Parathyroid adenoma (tissue), 2 donors: ENCODE results near the gene TMPRSS12.
A peak's percentile ranks its signal among the peaks of the same experiment; 100 is the strongest.

Source experiments
- H2AFZ ChIP-seq: fragments of 300-600 bp; sonication (generic); one replicate; pipeline ENCODE4 v1.7.0; 2017; ENCODE audit warnings: antibody characterized with exemption, mild to moderate bottlenecking
- H3K27ac ChIP-seq: fragments of 300-600 bp; sonication (generic); one replicate; pipeline ENCODE4 v1.7.0; 2017
- H3K27me3 ChIP-seq: fragments of 300-600 bp; sonication (generic); one replicate; pipeline ENCODE4 v1.7.0; 2017; ENCODE audit warnings: low read length; ENCODE audit not compliant: control insufficient read depth, insufficient read depth
- H3K36me3 ChIP-seq: fragments of 300-600 bp; sonication (generic); one replicate; pipeline ENCODE4 v1.7.0; 2017; ENCODE audit warnings: low read length; ENCODE audit not compliant: control insufficient read depth, insufficient read depth
- H3K4me1 ChIP-seq: fragments of 300-600 bp; sonication (generic); one replicate; pipeline ENCODE4 v1.7.0; 2017; ENCODE audit warnings: control low read depth
- H3K4me2 ChIP-seq: fragments of 300-600 bp; sonication (generic); one replicate; pipeline ENCODE4 v1.7.0; 2017; ENCODE audit warnings: low read length
- H3K4me3 ChIP-seq: fragments of 300-600 bp; sonication (generic); one replicate; pipeline ENCODE4 v1.7.0; 2017; ENCODE audit warnings: low read depth, low read length
- H3K79me2 ChIP-seq: fragments of 300-600 bp; sonication (generic); one replicate; pipeline ENCODE4 v1.7.0; 2017; ENCODE audit warnings: control low read depth
- H3K9ac ChIP-seq: fragments of 300-600 bp; sonication (generic); one replicate; pipeline ENCODE4 v1.7.0; 2017; ENCODE audit warnings: mild to moderate bottlenecking
- H3K9me3 ChIP-seq: fragments of 300-600 bp; sonication (generic); one replicate; pipeline ENCODE4 v1.7.0; 2017; ENCODE audit warnings: low read length; ENCODE audit not compliant: control insufficient read depth
- TF ChIP-seq, protein P1 (sequence below): fragments of 300-600 bp; sonication (generic); IDR thresholded peaks from one replicate; pipeline ENCODE4 v1.7.0; 2017; ENCODE audit warnings: antibody characterized with exemption, mild to moderate bottlenecking
- donor health status: primary hyperparathyroidism.

Gene TMPRSS12

DNA sequence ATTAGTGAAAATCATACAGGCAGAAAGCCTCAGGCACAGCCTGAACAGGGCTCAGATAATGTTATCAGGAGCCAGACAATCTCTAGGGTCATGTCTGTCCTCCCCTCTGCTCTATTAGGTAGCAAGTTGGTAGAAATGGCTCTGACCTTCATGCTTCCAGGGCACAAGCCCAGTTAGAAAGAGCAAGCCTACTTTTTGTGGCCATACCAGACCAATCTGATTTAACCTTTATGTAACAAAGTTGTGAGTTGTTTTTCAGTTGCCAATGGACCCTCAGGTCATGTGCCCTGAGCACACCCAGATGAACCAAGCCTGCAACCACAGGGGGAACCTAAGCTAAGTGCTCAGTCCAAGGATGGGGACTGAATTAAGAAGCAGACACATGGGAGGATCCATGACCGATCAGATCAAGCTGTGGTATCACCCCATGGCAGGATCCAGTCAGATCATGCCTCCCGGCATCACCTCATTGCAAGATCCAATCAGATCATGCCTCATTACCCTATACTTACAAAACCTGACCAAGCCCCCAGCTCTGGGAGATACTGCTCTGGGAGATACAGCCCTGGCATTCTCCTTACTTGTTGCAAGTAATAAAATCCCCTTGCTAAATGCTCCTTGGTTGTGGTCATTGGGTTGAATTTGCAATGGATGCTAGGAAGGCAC, 90.9 kb downstream of the TMPRSS12 start:
- TF ChIP-seq, protein P1, sequence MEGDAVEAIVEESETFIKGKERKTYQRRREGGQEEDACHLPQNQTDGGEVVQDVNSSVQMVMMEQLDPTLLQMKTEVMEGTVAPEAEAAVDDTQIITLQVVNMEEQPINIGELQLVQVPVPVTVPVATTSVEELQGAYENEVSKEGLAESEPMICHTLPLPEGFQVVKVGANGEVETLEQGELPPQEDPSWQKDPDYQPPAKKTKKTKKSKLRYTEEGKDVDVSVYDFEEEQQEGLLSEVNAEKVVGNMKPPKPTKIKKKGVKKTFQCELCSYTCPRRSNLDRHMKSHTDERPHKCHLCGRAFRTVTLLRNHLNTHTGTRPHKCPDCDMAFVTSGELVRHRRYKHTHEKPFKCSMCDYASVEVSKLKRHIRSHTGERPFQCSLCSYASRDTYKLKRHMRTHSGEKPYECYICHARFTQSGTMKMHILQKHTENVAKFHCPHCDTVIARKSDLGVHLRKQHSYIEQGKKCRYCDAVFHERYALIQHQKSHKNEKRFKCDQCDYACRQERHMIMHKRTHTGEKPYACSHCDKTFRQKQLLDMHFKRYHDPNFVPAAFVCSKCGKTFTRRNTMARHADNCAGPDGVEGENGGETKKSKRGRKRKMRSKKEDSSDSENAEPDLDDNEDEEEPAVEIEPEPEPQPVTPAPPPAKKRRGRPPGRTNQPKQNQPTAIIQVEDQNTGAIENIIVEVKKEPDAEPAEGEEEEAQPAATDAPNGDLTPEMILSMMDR: no peak
- no peaks in the 10 kb centered on the region for H3K9me3 ChIP-seq
- peaks cover 6% of the 10 kb centered on the region for H3K4me1 ChIP-seq
- H3K27ac ChIP-seq: no peak overlapping the region
- no peaks in the 10 kb centered on the region for H3K27me3 ChIP-seq
- no peaks in the 10 kb centered on the region for H3K79me2 ChIP-seq
- H3K9ac ChIP-seq: no peak overlapping the region
- H3K36me3 ChIP-seq: no peaks in the 10 kb centered on the region
- H3K4me2 ChIP-seq: no peak overlapping the region
- H3K4me3 ChIP-seq: no peak overlapping the region
- H2AFZ ChIP-seq: no peak overlapping the region

DNA sequence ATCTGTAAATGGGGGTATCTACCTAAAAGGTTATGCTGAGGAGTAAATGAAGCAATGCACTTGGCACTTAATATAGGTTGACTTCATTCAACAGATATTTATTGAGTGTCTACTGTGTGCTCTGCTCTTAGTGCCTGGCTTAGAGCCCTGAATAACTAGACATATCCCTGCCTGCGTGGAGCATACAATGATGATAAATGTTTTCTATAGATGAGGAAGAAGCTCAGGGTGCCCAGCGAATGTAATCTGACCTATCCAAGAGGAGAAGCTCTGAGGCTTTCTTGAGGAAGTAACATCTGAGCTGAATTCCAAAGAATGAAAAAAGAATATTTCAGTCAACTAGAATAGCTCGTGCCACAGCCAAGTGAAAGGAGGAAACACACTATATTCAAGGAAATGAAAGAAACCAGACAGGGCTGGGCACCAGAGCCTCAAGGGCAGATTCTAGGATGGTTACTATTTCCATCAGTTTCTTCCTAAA, 91.7 kb downstream of the TMPRSS12 start:
- Histone ChIP-seq H3K9ac (no peak overlapping the region), H3K27ac (no peak overlapping the region), H2AFZ (no peak overlapping the region), H3K4me1 (peaks cover 6% of the 10 kb centered on the region), H3K4me2 (no peak overlapping the region), H3K9me3 (no peaks in the 10 kb centered on the region), H3K36me3 (no peaks in the 10 kb centered on the region), H3K4me3 (no peak overlapping the region), H3K27me3 (no peaks in the 10 kb centered on the region), H3K79me2 (no peaks in the 10 kb centered on the region)
- TF ChIP-seq, protein P1: no peak

DNA sequence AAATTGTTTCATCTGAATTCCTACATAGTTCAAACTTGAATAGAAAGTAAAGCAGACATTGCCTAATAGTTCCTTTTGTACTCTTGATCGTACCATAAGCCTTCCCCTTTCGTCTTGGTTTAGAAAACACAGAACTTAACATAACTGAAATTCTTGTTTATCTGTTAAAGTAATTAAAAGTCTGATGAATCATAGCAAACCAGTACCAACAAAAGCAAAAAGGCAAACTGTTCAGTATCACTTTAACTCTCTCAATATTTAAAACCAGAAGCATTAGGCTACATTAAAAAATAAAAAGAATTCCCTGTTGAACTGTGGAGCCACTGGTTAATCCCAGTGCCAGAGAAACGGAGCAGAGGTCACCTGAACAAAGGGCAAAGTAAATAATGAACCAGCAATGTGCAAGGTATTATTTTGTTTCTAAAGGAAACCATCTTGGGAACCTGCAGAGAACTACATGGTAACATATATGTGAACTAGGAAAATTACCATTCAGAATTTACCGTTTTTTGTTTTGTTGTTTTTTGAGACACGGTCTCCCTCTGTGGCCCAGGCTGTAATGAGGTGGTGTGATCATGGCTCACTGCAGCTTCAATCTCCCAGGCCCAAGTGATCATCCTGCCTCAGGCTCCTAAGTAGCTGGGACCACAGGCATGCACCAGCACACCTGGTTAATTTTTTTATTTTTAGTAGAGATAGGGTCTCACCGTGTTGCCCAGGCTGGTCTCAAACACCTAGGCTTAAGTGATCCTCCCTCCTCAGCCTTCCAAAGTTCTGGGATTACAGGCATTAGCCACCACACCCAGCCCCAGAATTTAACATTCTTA, 92.5 kb downstream of the TMPRSS12 start:
- TF ChIP-seq, protein P1: no peak
- H2AFZ ChIP-seq: no peak overlapping the region
- no peaks in the 10 kb centered on the region for H3K79me2 ChIP-seq
- no peak overlapping the region for H3K9ac ChIP-seq
- no peaks in the 10 kb centered on the region for H3K36me3 ChIP-seq
- H3K27ac ChIP-seq: peak overlapping the region; percentile 5
- H3K27me3 ChIP-seq: no peaks in the 10 kb centered on the region
- H3K4me3 ChIP-seq: no peak overlapping the region
- H3K4me1 ChIP-seq: peaks cover 10% of the 10 kb centered on the region
- no peaks in the 10 kb centered on the region for H3K9me3 ChIP-seq
- H3K4me2 ChIP-seq: no peak overlapping the region

DNA sequence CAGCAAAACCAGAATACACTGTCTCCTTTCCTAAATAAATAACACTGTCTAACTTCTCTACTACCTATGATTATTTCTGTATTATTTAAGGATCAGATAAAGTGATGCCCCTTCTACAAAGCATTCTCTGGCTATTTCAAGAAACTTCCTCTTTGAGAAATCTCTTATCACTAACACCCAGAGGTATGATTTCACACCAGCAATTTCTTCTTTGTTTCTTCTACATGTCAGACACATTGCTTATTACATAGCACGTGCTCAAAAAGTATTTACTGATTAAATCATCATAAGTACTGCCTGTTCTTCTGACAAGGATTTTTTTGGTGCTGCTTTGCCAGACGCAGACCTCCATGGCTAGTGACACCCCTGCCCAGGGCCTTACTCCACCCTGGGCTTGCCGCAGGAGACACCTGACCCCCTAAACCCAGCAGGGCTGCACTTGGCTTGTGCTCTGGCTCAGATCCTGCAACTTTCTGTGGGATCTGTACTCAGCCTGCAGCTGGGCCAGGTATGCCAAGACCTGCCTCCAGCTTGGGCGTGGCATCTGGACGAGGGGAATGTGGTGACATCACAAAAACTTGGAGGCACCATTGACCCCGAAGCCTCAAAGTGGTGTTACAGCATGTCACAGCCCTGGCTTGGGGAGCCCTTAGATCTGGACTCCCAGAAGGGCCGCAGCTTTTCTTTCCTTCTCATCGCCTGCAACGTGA, 94.2 kb downstream of the TMPRSS12 start:
- H3K9ac ChIP-seq: no peak overlapping the region
- peaks cover 10% of the 10 kb centered on the region for H3K4me1 ChIP-seq
- H3K4me3 ChIP-seq: no peak overlapping the region
- no peak overlapping the region for H3K4me2 ChIP-seq
- H3K27ac ChIP-seq: no peak overlapping the region
- no peak overlapping the region for H2AFZ ChIP-seq
- H3K9me3 ChIP-seq: no peaks in the 10 kb centered on the region
- H3K27me3 ChIP-seq: no peaks in the 10 kb centered on the region
- no peaks in the 10 kb centered on the region for H3K36me3 ChIP-seq
- no peaks in the 10 kb centered on the region for H3K79me2 ChIP-seq
- TF ChIP-seq, protein P1: no peak
